Measurements from ENCODE around the gene PCYT1A. TPM values are rescaled to one million over a fixed set of nuclear protein-coding genes. Genes with fewer than 3 reads are reported as not detected.

PCYT1A gene
- total and polyA plus RNA-seq, 2 of the 13 experiments (the other 11 are each of a cell fraction or from before 2014, with no cell fraction given) = 26.4 to 45.3 TPM

DNA sequence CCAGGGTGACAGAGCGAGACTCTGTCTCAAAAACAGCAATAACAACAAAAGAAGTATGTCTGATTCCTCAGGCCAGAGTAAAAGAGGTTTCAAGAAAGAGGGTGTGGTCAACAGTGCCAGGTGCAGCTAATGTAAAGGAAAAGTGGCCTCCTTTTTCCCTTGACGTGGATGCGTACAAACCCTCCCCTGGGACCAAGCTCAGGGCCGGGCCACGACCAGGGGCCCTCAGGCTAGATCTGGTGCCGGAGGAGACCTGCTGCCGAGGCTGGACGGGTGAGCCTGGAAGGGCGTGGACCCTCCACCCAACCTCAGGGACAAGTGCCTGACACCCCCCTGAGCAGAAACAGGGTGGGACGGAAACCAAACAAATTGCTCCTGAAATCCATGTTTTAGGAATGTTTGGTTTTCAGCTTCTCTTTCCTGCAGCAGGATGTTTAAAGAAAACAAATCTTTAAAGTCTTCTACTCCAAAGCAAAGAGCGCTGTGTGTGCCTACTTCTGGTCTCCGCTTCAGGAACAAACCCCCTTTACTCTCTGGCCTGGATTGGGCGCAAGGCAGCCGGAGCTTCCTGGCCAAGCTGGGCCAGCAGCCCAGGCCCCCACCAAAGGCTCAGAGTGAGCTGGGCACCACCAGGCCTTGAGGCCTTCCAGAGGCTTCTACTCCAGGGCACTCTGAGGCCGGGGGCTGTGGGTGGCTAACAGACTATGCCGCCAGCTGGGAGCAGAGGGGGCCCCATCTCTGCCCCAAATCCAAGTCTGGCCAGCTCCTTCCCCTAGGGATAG is 97.8 kb downstream of the PCYT1A start (continued):
- no peak for TF ChIP-seq ASH2L (IDR thresholded peaks at IDR 0.05; ENCODE audit: insufficient read length, low read depth, low read length)

DNA sequence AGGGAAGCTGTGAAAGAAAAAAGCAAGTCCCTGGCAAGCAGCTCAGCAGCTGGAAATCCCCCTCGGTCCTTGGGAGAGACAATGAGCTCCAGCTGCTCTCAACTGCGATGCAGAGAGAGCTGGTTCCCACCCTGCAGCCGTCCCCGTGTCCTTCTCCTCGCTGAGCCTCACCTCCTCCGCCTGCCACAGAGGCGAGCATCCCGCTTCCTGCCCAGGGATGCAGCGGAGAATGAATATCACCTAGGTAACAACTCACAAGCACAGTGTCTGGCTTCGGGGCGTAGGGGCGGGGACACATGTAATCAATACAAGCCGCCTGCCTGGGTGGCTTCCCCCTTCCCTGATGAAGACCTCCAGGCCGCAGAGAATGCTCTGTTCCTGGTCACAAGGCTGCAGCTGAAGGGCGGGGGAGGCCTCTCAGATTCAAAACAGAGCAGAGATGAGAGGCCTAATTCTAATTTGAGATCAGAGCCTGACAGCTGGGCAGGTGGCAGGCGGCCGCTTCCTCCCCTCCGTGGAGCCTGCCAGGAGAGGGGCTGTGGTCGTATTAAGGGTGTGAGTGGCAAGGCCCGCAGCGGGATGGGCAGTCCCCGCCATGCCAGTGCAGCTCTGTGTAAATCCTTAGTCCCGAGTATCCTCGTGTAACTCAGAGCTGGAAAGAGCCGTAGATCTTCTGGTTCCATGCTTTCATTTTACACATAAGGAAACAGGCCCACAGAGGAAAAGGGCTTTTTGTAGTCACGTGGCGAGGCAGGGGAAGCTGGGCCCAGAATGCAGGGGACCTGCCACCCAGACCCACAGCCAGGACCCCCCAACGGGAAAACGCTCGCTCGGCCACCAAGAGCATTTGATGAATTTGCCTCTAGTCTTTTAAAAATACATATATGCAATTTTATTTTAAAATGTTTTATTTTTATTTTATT is 100.6 kb downstream of the PCYT1A start:
- Histone ChIP-seq H3K4me1 (ENCODE audit: insufficient read depth, low read length) (peaks cover 32% of the 10 kb centered on the region), H3K27me3 (ENCODE audit: control insufficient read depth in 1 of 2, insufficient read depth in 2 of 2, low read length in 2 of 2) (peaks cover 3 to 7% of the 10 kb centered on the region in 2 experiments; a peak in 3 of 5 replicates), H3K27ac (ENCODE audit: extremely low read length, insufficient read depth, low read length) (no peak overlapping the region), H3K4me2 (ENCODE audit: low read depth, low read length) (peak overlapping the region; percentile 37), H3K36me3 (replicated peaks in 1 of 2; ENCODE audit: control insufficient read depth in 1 of 2, insufficient read depth in 2 of 2, low read length in 2 of 2) (no peaks in the 10 kb centered on the region), H3K9ac (ENCODE audit: insufficient read depth, low read depth, low read length) (no peak overlapping the region), H2AFZ (ENCODE audit: low read length) (no peak overlapping the region), H3K79me2 (ENCODE audit: insufficient read depth, low read length) (no peaks in the 10 kb centered on the region), H4K20me1 (ENCODE audit: insufficient read depth, low read length) (no peaks in the 10 kb centered on the region), H3K4me3 (replicated peaks in 1 of 3; ENCODE audit: insufficient read depth in 1 of 3, low read depth in 2 of 3, low read length in 3 of 3) (no peak overlapping the region), H3K9me3 (ENCODE audit: low read length) (no peaks in the 10 kb centered on the region)
- ChIA-PET POLR2A (interaction anchor here (0.6 kb wide), 1 partner anchor 28 kb away, joined by 3 read pairs; no protein-coding TSS in a partner anchor), CTCF (ENCODE audit: low intra/inter-chr PET ratio, low total read pairs) (no interaction called here)
- ATAC-seq (peak; percentile 35), DNase-seq (ENCODE audit: low spot score) (no peak), FAIRE-seq (no peak)
- in situ Hi-C loops (cut with HindIII; ENCODE audit: extremely low pct_ligation_motif_present, low pct_unique_long_range_greater_than_20kb) (no loop called here), intact Hi-C loops (cut with micrococcal nuclease; ENCODE audit: unreplicated experiment) (no loop called here)
- WGBS (ENCODE audit: low lambda C conversion rate) = 37% methylated on average over 22 of the region's 31 CpGs
- TF ChIP-seq ZKSCAN5 (CRISPR knock-in tag; IDR thresholded peaks at IDR 0.05) (0 out of 2 replicates have a peak, but pooled peaks have one; percentile 45), NFATC3 (CRISPR knock-in tag; IDR thresholded peaks at IDR 0.05) (no peak), BCL6 (CRISPR knock-in tag; IDR thresholded peaks at IDR 0.05) (no peak)
- TF ChIP-seq, protein P1, sequence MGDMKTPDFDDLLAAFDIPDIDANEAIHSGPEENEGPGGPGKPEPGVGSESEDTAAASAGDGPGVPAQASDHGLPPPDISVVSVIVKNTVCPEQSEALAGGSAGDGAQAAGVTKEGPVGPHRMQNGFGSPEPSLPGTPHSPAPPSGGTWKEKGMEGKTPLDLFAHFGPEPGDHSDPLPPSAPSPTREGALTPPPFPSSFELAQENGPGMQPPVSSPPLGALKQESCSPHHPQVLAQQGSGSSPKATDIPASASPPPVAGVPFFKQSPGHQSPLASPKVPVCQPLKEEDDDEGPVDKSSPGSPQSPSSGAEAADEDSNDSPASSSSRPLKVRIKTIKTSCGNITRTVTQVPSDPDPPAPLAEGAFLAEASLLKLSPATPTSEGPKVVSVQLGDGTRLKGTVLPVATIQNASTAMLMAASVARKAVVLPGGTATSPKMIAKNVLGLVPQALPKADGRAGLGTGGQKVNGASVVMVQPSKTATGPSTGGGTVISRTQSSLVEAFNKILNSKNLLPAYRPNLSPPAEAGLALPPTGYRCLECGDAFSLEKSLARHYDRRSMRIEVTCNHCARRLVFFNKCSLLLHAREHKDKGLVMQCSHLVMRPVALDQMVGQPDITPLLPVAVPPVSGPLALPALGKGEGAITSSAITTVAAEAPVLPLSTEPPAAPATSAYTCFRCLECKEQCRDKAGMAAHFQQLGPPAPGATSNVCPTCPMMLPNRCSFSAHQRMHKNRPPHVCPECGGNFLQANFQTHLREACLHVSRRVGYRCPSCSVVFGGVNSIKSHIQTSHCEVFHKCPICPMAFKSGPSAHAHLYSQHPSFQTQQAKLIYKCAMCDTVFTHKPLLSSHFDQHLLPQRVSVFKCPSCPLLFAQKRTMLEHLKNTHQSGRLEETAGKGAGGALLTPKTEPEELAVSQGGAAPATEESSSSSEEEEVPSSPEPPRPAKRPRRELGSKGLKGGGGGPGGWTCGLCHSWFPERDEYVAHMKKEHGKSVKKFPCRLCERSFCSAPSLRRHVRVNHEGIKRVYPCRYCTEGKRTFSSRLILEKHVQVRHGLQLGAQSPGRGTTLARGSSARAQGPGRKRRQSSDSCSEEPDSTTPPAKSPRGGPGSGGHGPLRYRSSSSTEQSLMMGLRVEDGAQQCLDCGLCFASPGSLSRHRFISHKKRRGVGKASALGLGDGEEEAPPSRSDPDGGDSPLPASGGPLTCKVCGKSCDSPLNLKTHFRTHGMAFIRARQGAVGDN (CRISPR knock-in tag; IDR thresholded peaks at IDR 0.05) = peak; percentile 41; the same call in 1 of the 2 replicates
- no TSS peak for BruUV-seq (replicated peaks)
